Heart right ventricle (tissue), 16 donors: ENCODE data around the gene SNRPN. TPM values are rescaled to one million over a fixed set of nuclear protein-coding genes. Genes with fewer than 3 reads are reported as not detected.

Source experiments
- ATAC-seq, 8 donors: fragments of 200-7000 bp; cut with Tn5 transposase; one replicate each; pipeline ENCODE4 v1.9.1; 2020; ENCODE audit warnings: mild to moderate bottlenecking in 8 of 8, moderate library complexity in 8 of 8, moderate number of reproducible peaks in 1 of 8
- DNase-seq, 2 donors: peaks; one replicate each; pipeline ENCODE4 v3.0.0-alpha.2; 2020
- H3K27ac ChIP-seq, 10 donors: fragments of 200-600 bp; sonication (generic) in 2 of 10; one replicate each; pipeline versions ENCODE4 v1.5.0 to v1.8.0; 2020 to 2022; ENCODE audit warnings: mild to moderate bottlenecking in 3 of 10
- H3K27me3 ChIP-seq, 7 donors: fragments of 200-600 bp; one replicate each; pipeline ENCODE4 v1.8.0; 2021 to 2022; ENCODE audit warnings: mild to moderate bottlenecking in 2 of 7
- H3K36me3 ChIP-seq, 9 donors: fragments of 200-600 bp; sonication (generic) in 1 of 9; one replicate each; pipeline versions ENCODE4 v1.5.0 to v1.8.0; 2020 to 2022; ENCODE audit warnings: mild to moderate bottlenecking in 2 of 9
- H3K4me1 ChIP-seq, 9 donors: fragments of 200-600 bp; sonication (generic) in 1 of 9; one replicate each; pipeline versions ENCODE4 v1.5.0 to v1.8.0; 2020 to 2022; ENCODE audit warnings: mild to moderate bottlenecking in 4 of 9
- H3K4me3 ChIP-seq, 10 donors: fragments of 200-600 bp; sonication (generic) in 2 of 10; one replicate each; pipeline versions ENCODE4 v1.5.0 to v1.8.0; 2020 to 2022; ENCODE audit warnings: mild to moderate bottlenecking in 7 of 10, moderate library complexity in 2 of 10
- H3K9me3 ChIP-seq, 11 donors: fragments of 200-600 bp in 10 of 11; sonication (generic) in 2 of 11; one replicate each; pipeline versions ENCODE4 v1.5.0 to v1.8.0; 2013 to 2022; ENCODE audit warnings: mild to moderate bottlenecking in 2 of 11, control low read depth in 1 of 11, moderate library complexity in 1 of 11
- CTCF ChIP-seq, 9 donors: fragments of 200-600 bp; sonication (generic) in 2 of 9; IDR thresholded peaks; one replicate each; pipeline versions ENCODE4 v1.5.0 to v1.8.0; 2021 to 2022; ENCODE audit warnings: antibody characterized with exemption in 9 of 9, mild to moderate bottlenecking in 5 of 9, moderate library complexity in 1 of 9
- WGBS, 2 donors: extraction: QIAGEN DNeasy Blood & Tissue Kit; methylation state at CpG; one replicate each; pipeline ENCODE4 v1.1.7; 2013; ENCODE audit warnings: inconsistent platforms in 1 of 2; 5-methylcytosine and 5-hydroxymethylcytosine counted together
- intact Hi-C, 10 donors: fragments of 100-400 bp; cut with DNase I; formaldehyde crosslinking; loops; one replicate each; pipeline versions ENCODE4 v1.11.1 to v1.14.2; 2022
- long read RNA-seq, 3 donors: library from polyadenylated mRNA; unstranded; transcript quantifications; one replicate each; pipeline ENCODE4 v2.0.0, GENCODE V29; 2020 to 2021
- polyA plus RNA-seq, 2 donors: library from polyadenylated mRNA; stranded (reverse); fragments of 200-250 nt; gene quantifications; one replicate each; pipeline ENCODE4 v1.2.3, GENCODE V29; 2013
- total RNA-seq, 10 donors: library from RNA; stranded (reverse); fragmentation: NEBNext Ultra II Directional in 3 of 10; extraction: Animal tissue kit (Norgen Biotek cat#: 25700) in 3 of 10; gene quantifications; one replicate each; pipeline versions ENCODE4 v1.2.1 to v1.2.4, GENCODE V29; 2021 to 2023
- donor health status: Arrhythmogenic right ventricular cardiomyopathy.
- donor health status: ischemic (EF 13 %, LVEDD 7.1; RV severe dilation, severe dysfunction).
- donor health status: healthy with polysubstance abuse.
- donor health status: DM: no; HTN: yes; CAD: no.
- donor health status: DM: no; HTN: no; CAD: no.
- donor health status: ischemic (EF 25% LVEDD 6.9; RV normal size, moderate dysfunction).
- donor health status: ischemic (EF 25% LVEDD 5.7; RV mildly dilated, moderate dysfunction).
- donor health status: healthy.
- donor health status: DM: yes; HTN: yes; CAD: no.
- donor health status: Ischemic cardiomyopathy.
- donor health status: ischemic (EF 35%, LVEDD 5.7; RV mildly dilated, moderate dysfunction).
- donor health status: nonischemic (EF 11% LVEDD 7.7; RV severe dilation, severe dysfunction).
- donor health status: DM: yes; HTN: yes; CAD: no.
- donor health status: PGD.
- donor health status: ischemic (EF 29% LVEDD 5.4; RV normal size, mild dysfunction).
- donor health status: nonischemic (EF 23%, LVEDD 6.1; RV moderate dilation, normal function).

The SNRPN gene
- total RNA-seq = 100 to 1,000 TPM; 306 to 575 (median 414) TPM
- polyA plus RNA-seq = 100 to 1,000 TPM; 201 to 285 TPM
- long read RNA-seq, donor 1, transcript SNRPN-202 (10 exons, 1,528 nt) = major isoform, 304 of 410 reads
- long read RNA-seq, donor 1, transcript SNRPN-201 (10 exons, 1,304 nt) = minor isoform, 6 of 410 reads
- long read RNA-seq, donor 1, transcript SNRPN-203 (12 exons, 1,605 nt) = minor isoform, 12 of 410 reads
- long read RNA-seq, donor 1, partial matches to known transcripts = 30 of 410 reads
- long read RNA-seq, donor 1, other reads (novel, unspliced or antisense) = 56 of 410 reads
- long read RNA-seq, donor 2, transcript SNRPN-208 (10 exons, 1,298 nt) = minor isoform, 6 of 455 reads
- long read RNA-seq, donor 2, transcript SNRPN-202 (10 exons, 1,528 nt) = major isoform, 324 of 455 reads
- long read RNA-seq, donor 2, transcript SNRPN-203 (12 exons, 1,605 nt) = minor isoform, 26 of 455 reads
- long read RNA-seq, donor 2, partial matches to known transcripts = 37 of 455 reads
- long read RNA-seq, donor 2, other reads (novel, unspliced or antisense) = 60 of 455 reads
- long read RNA-seq, donor 3, transcript SNRPN-203 (12 exons, 1,605 nt) = minor isoform, 39 of 599 reads
- long read RNA-seq, donor 3, transcript SNRPN-202 (10 exons, 1,528 nt) = major isoform, 404 of 599 reads
- long read RNA-seq, donor 3, partial matches to known transcripts = 29 of 599 reads
- long read RNA-seq, donor 3, other reads (novel, unspliced or antisense) = 122 of 599 reads

- intact Hi-C loops = loop anchor here in 2 of 10 donors (5.0 to 10.0 kb wide), 2 partner anchors 482 to 1130 kb away; partner anchors contain the start of gene UBE3A (in 1 of the 2)
- H3K4me1 ChIP-seq = peaks cover 0 to 5% (median 0%) of the 10 kb centered on the region in 9 donors
- H3K9me3 ChIP-seq = peaks cover 0 to 21% (median 0%) of the 10 kb centered on the region in 11 donors
- 45 to 48% methylated on average over 47 of the region's 47 CpGs for whole genome bisulfite sequencing, 2 donors
- H3K27me3 ChIP-seq = no peaks in the 10 kb centered on the region
- DNase-seq = peak; percentile 76 to 84
- ATAC-seq = peak; percentile 73 to 85 (median 80)
- H3K27ac ChIP-seq = peak within 1 kb of the TSS; percentile 84 to 95 (median 90)
- no peaks in the 10 kb centered on the region for H3K36me3 ChIP-seq
- TF ChIP-seq CTCF (IDR thresholded peaks at IDR 0.05) = no peak
- H3K4me3 ChIP-seq = peak within 1 kb of the TSS; percentile 33 to 86 (median 71)
Observed at GRCh38 chr15:24954783-24955530, at the start of gene SNRPN, which contains the start of gene SNURF. SNRPN (plus strand) TSS chr15:24954987; CDS start chr15:24974454, 19,467 bp downstream. SNURF (plus strand) TSS chr15:24954987; CDS start chr15:24955049, 62 bp downstream.

- no peak for TF ChIP-seq CTCF (IDR thresholded peaks at IDR 0.05)
- intact Hi-C loops = loop anchor here in 1 of 10 donors (10.0 kb wide), 1 partner anchor 58 kb away; no protein-coding TSS in a partner anchor
- no peaks in the 10 kb centered on the region for H3K27me3 ChIP-seq
- DNase-seq (no peak), ATAC-seq (no peak)
- H3K4me3 ChIP-seq = no peak overlapping the region
- no peak overlapping the region for H3K27ac ChIP-seq
- H3K4me1 ChIP-seq = no peaks in the 10 kb centered on the region
- WGBS, 2 donors = 78 to 84% methylated on average over 8 of the region's 8 CpGs
- H3K36me3 ChIP-seq = no peaks in the 10 kb centered on the region
- H3K9me3 ChIP-seq = peaks cover 0 to 55% (median 0%) of the 10 kb centered on the region in 11 donors
Observed at GRCh38 chr15:24916305-24917009, 38.3 kb upstream of the SNRPN start.

- H3K27me3 ChIP-seq = no peaks in the 10 kb centered on the region
- H3K36me3 ChIP-seq = no peaks in the 10 kb centered on the region
- no peaks in the 10 kb centered on the region for H3K4me1 ChIP-seq
- ATAC-seq (no peak), DNase-seq (no peak)
- no peak for TF ChIP-seq CTCF (IDR thresholded peaks at IDR 0.05)
- no peak overlapping the region for H3K27ac ChIP-seq
- H3K9me3 ChIP-seq = peaks cover 0 to 48% (median 0%) of the 10 kb centered on the region in 11 donors
- WGBS, 2 donors = 90% methylated on average over 14 of the region's 14 CpGs
- intact Hi-C loops = loop anchor here in 1 of 10 donors (10.0 kb wide), 1 partner anchor 57 kb away; no protein-coding TSS in a partner anchor
- H3K4me3 ChIP-seq = no peak overlapping the region
Observed at GRCh38 chr15:24917431-24917830, 37.4 kb upstream of the SNRPN start.
